ENCODE data around the gene PRDM16. TPM values are rescaled to one million over a fixed set of nuclear protein-coding genes. Genes with fewer than 3 reads are reported as not detected.

Gene PRDM16
- polyA plus RNA-seq, 1 donor (not counting 4 experiments of a cell fraction or from before 2014, with no cell fraction given): 0.05 TPM

DNA sequence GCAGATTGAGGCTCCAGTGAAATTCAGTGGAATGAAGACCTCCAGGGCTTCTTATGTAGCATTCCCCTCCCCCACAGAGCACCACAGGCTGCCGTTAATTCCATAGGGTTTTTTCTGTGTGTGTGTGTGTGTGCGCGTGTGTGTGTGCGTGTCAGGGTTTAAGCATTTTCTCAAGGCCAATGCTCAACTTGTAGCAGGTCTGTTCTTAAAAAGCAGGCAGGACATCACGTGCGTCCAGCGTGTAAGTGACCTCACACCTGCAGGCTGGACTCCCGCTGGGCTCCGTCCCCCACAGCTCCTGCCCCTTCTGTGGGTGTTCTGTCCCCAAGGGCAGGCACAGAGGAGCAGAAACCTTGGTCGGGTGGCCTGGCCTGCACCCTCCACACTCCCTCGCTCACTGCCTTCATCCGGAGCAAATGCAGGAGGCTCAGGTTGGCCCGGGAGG is 5.3 kb downstream of the PRDM16 start:
- Histone ChIP-seq H3K4me3 (ENCODE audit: control insufficient read depth in 2 of 3, extremely low read depth in 1 of 3, insufficient read depth in 2 of 3, low read depth in 1 of 3, low read length in 3 of 3) (no peak overlapping the region), H3K4me2 (ENCODE audit: control insufficient read depth, extremely low read depth, insufficient read depth, low read depth, low read length) (no peak overlapping the region), H3K79me2 (ENCODE audit: control insufficient read depth, insufficient read depth, low read length) (no peaks in the 10 kb centered on the region), H3K9me3 (ENCODE audit: control insufficient read depth, low read depth, low read length) (peaks cover 4% of the 10 kb centered on the region), H3K27me3 (ENCODE audit: control insufficient read depth, extremely low read depth, insufficient read depth, low read length) (peaks cover 52% of the 10 kb centered on the region), H3K4me1 (ENCODE audit: control insufficient read depth, extremely low read depth, insufficient read depth, low read length) (no peaks in the 10 kb centered on the region), H3K9me1 (ENCODE audit: control insufficient read depth, extremely low read depth, insufficient read depth, low read length) (no peaks in the 10 kb centered on the region), H3K36me3 (ENCODE audit: control insufficient read depth in 2 of 2, extremely low read depth in 1 of 2, insufficient read depth in 2 of 2, low read length in 2 of 2) (no peaks in the 10 kb centered on the region), H3K27ac (ENCODE audit: control insufficient read depth, insufficient read depth, low read length) (no peak overlapping the region), H2AFZ (ENCODE audit: control insufficient read depth, low read length) (no peak overlapping the region), H4K20me1 (ENCODE audit: control insufficient read depth, extremely low read depth, insufficient read depth, low read length) (no peaks in the 10 kb centered on the region), H3K9ac (ENCODE audit: control insufficient read depth, extremely low read depth, insufficient read depth, low read length) (no peak overlapping the region)
- TF ChIP-seq, protein P1, sequence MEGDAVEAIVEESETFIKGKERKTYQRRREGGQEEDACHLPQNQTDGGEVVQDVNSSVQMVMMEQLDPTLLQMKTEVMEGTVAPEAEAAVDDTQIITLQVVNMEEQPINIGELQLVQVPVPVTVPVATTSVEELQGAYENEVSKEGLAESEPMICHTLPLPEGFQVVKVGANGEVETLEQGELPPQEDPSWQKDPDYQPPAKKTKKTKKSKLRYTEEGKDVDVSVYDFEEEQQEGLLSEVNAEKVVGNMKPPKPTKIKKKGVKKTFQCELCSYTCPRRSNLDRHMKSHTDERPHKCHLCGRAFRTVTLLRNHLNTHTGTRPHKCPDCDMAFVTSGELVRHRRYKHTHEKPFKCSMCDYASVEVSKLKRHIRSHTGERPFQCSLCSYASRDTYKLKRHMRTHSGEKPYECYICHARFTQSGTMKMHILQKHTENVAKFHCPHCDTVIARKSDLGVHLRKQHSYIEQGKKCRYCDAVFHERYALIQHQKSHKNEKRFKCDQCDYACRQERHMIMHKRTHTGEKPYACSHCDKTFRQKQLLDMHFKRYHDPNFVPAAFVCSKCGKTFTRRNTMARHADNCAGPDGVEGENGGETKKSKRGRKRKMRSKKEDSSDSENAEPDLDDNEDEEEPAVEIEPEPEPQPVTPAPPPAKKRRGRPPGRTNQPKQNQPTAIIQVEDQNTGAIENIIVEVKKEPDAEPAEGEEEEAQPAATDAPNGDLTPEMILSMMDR (optimal IDR thresholded peaks at IDR 0.05 in 1 of 3, IDR thresholded peaks at IDR 0.05 in 1 of 3, conservative IDR thresholded peaks at IDR 0.05 in 1 of 3; ENCODE audit: extremely low read depth in 1 of 3, insufficient read depth in 2 of 3, low read length in 3 of 3): no peak
- TF ChIP-seq EZH2 (IDR thresholded peaks at IDR 0.05; ENCODE audit: low read length): no peak
- DNase-seq (ENCODE audit: low read depth, low spot score) (no peak), FAIRE-seq (no peak)
- dilution Hi-C loops (cut with MboI; ENCODE audit: extremely low pct_ligation_motif_present, low sequenced_read_pairs): no loop called here

DNA sequence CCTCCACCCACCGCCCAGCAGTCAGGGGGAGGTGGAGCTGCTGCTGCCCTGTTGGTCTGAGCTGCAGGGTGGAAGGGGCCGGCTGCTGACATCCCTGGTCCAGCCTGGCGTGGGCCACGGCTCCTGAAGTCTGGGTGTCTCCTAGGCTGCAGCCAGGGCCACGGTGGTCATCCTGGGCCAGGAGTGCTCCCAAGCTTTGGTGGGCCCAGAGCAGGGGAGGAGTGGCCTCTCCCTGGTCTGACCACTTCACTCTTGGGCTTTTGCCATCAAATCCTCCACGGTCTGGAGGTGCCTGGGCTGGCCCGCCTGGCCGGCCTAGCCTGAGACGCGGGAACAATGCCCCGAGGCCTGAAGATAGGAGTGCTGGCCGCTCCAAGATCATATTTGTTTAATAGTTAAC is 5.8 kb downstream of the PRDM16 start:
- Histone ChIP-seq H3K4me2 (ENCODE audit: control insufficient read depth, extremely low read depth, insufficient read depth, low read depth, low read length) (no peak overlapping the region), H3K27ac (ENCODE audit: control insufficient read depth, insufficient read depth, low read length) (no peak overlapping the region), H2AFZ (ENCODE audit: control insufficient read depth, low read length) (no peak overlapping the region), H3K36me3 (ENCODE audit: control insufficient read depth in 2 of 2, extremely low read depth in 1 of 2, insufficient read depth in 2 of 2, low read length in 2 of 2) (no peaks in the 10 kb centered on the region), H3K9me1 (ENCODE audit: control insufficient read depth, extremely low read depth, insufficient read depth, low read length) (no peaks in the 10 kb centered on the region), H4K20me1 (ENCODE audit: control insufficient read depth, extremely low read depth, insufficient read depth, low read length) (no peaks in the 10 kb centered on the region), H3K9ac (ENCODE audit: control insufficient read depth, extremely low read depth, insufficient read depth, low read length) (no peak overlapping the region), H3K9me3 (ENCODE audit: control insufficient read depth, low read depth, low read length) (peaks cover 4% of the 10 kb centered on the region), H3K79me2 (ENCODE audit: control insufficient read depth, insufficient read depth, low read length) (no peaks in the 10 kb centered on the region), H3K4me1 (ENCODE audit: control insufficient read depth, extremely low read depth, insufficient read depth, low read length) (no peaks in the 10 kb centered on the region), H3K4me3 (ENCODE audit: control insufficient read depth in 2 of 3, extremely low read depth in 1 of 3, insufficient read depth in 2 of 3, low read depth in 1 of 3, low read length in 3 of 3) (no peak overlapping the region), H3K27me3 (ENCODE audit: control insufficient read depth, extremely low read depth, insufficient read depth, low read length) (peaks cover 49% of the 10 kb centered on the region)
- dilution Hi-C loops (cut with MboI; ENCODE audit: extremely low pct_ligation_motif_present, low sequenced_read_pairs): no loop called here
- TF ChIP-seq EZH2 (IDR thresholded peaks at IDR 0.05; ENCODE audit: low read length): no peak
- TF ChIP-seq, protein P1 (optimal IDR thresholded peaks at IDR 0.05 in 1 of 3, IDR thresholded peaks at IDR 0.05 in 1 of 3, conservative IDR thresholded peaks at IDR 0.05 in 1 of 3; ENCODE audit: extremely low read depth in 1 of 3, insufficient read depth in 2 of 3, low read length in 3 of 3): no peak
- FAIRE-seq (no peak), DNase-seq (ENCODE audit: low read depth, low spot score) (no peak)
